ENCODE results near the gene OR7A10.

OR7A10 gene

DNA sequence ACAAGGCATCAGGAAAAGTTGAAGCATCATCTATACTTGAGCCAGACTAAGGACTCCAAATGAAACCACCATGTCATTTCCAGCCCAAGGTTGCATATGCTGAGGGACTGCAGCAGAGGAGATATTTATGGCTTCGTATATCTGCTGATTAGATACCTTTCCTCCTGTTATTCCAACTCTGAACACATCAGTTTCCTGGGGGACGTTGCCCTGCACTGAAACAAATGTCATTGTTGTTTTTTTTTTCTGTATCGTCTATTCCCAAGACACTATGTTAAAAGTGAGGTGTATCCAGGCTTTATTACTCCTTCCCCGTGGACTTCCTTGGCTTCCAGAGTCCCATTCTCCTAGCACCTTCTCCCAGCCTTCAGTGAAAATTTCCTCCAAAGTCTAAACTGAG is 37.3 kb upstream of the OR7A10 start, which contains the start of gene OR7A17:
TSS of gene OR7A17 (minus strand) at position 101 of the 400 bp plus-strand sequence. CDS start 4,777 bp downstream, outside the sequence.
- Histone ChIP-seq H3K4me2 (ENCODE audit: low read length) (no peak within 1 kb of the TSS), H3K27ac (ENCODE audit: low read depth, low read length) (no peak within 1 kb of the TSS), H3K27me3 (ENCODE audit: control insufficient read depth, low read length) (peaks cover 6% of the 10 kb centered on the region; the same call in 1 of the 2 replicates), H3K4me3 (ENCODE audit: low read length) (no peak within 1 kb of the TSS), H3F3A (ENCODE audit: control insufficient read depth, insufficient read depth) (no peaks in the 10 kb centered on the region), H3K4me1 (ENCODE audit: control insufficient read depth, low read length) (no peaks in the 10 kb centered on the region), H3K36me3 (ENCODE audit: control insufficient read depth, low read length) (no peaks in the 10 kb centered on the region), H3K79me2 (ENCODE audit: control insufficient read depth, low read length) (no peaks in the 10 kb centered on the region), H3K9me2 (replicated peaks; ENCODE audit: control insufficient read depth, low read length) (no peaks in the 10 kb centered on the region), H4K20me1 (ENCODE audit: control insufficient read depth, insufficient read depth, low read depth, low read length) (no peaks in the 10 kb centered on the region), H3K9me3 (ENCODE audit: control insufficient read depth, insufficient read depth, low read length) (no peaks in the 10 kb centered on the region)
- TF ChIP-seq, protein P1, sequence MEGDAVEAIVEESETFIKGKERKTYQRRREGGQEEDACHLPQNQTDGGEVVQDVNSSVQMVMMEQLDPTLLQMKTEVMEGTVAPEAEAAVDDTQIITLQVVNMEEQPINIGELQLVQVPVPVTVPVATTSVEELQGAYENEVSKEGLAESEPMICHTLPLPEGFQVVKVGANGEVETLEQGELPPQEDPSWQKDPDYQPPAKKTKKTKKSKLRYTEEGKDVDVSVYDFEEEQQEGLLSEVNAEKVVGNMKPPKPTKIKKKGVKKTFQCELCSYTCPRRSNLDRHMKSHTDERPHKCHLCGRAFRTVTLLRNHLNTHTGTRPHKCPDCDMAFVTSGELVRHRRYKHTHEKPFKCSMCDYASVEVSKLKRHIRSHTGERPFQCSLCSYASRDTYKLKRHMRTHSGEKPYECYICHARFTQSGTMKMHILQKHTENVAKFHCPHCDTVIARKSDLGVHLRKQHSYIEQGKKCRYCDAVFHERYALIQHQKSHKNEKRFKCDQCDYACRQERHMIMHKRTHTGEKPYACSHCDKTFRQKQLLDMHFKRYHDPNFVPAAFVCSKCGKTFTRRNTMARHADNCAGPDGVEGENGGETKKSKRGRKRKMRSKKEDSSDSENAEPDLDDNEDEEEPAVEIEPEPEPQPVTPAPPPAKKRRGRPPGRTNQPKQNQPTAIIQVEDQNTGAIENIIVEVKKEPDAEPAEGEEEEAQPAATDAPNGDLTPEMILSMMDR (IDR thresholded peaks at IDR 0.05; ENCODE audit: low read depth, low read length, poor library complexity, severe bottlenecking): no peak
- no peak for TF ChIP-seq EZH2phosphoT487 (IDR thresholded peaks at IDR 0.05; ENCODE audit: borderline replicate concordance, low read length)

DNA sequence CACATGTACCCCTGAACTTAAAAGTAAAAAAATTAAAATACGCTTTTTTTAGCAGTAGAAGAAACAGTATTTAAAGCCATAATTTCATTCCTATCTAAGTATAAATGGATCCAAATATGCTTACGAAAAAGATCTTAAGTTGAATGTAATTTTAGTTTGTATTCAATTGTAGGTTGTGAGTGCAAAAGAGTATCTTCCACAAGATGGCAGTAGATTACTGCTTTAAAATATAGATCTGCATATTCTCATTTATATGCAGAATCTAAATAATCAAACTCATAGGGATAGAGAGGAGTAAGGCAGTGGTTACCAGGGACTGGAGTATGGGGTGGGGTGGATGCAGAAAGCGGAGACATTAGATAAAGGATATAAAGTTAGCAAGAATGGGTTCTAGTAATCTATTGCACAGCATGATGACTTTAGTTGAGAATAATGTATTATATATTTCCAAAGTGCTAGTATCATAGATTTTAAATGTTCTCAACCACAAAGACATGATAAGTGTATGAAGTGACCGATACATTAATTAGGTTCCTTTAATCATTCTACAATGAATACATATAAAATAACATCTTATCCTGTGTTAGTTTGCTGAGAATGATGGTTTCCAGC is 23.0 kb upstream of the OR7A10 start:
- no peak overlapping the region for H3K4me2 ChIP-seq (ENCODE audit: low read length)
- no peak overlapping the region for H3K27ac ChIP-seq (ENCODE audit: low read depth, low read length)
- H3K9me3 ChIP-seq (ENCODE audit: control insufficient read depth, insufficient read depth, low read length): no peaks in the 10 kb centered on the region
- no peaks in the 10 kb centered on the region for H3K36me3 ChIP-seq (ENCODE audit: control insufficient read depth, low read length)
- H3K27me3 ChIP-seq (ENCODE audit: control insufficient read depth, low read length): no peaks in the 10 kb centered on the region
- H3K79me2 ChIP-seq (ENCODE audit: control insufficient read depth, low read length): no peaks in the 10 kb centered on the region
- no peaks in the 10 kb centered on the region for H3K4me1 ChIP-seq (ENCODE audit: control insufficient read depth, low read length)
- no peaks in the 10 kb centered on the region for H4K20me1 ChIP-seq (ENCODE audit: control insufficient read depth, insufficient read depth, low read depth, low read length)
- H3K4me3 ChIP-seq (ENCODE audit: low read length): no peak overlapping the region
- TF ChIP-seq, protein P1 (IDR thresholded peaks at IDR 0.05; ENCODE audit: low read depth, low read length, poor library complexity, severe bottlenecking): peak; percentile 66
- no peak for TF ChIP-seq EZH2phosphoT487 (IDR thresholded peaks at IDR 0.05; ENCODE audit: borderline replicate concordance, low read length)
- no peaks in the 10 kb centered on the region for H3F3A ChIP-seq (ENCODE audit: control insufficient read depth, insufficient read depth)
- no peaks in the 10 kb centered on the region for H3K9me2 ChIP-seq (replicated peaks; ENCODE audit: control insufficient read depth, low read length)

DNA sequence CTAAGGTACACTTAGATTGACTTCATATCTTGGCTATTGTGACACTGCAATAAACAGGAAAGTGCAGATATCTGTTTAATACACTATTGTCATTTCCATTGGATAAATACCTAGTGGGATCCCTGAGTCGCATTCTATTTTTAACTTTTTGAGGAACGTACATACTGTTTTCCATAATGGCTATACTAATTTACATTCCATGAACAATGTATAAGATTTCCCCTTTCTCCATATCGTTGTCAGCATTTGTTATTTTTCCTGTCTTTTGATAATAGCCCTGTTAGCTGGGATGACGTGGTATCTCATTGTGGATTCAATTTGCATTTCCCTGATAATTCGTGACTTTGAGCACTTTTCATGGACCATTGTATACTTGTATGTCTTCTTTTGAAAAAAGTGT is 19.8 kb upstream of the OR7A10 start:
- H3F3A ChIP-seq (ENCODE audit: control insufficient read depth, insufficient read depth): no peaks in the 10 kb centered on the region
- H4K20me1 ChIP-seq (ENCODE audit: control insufficient read depth, insufficient read depth, low read depth, low read length): no peaks in the 10 kb centered on the region
- no peaks in the 10 kb centered on the region for H3K9me2 ChIP-seq (replicated peaks; ENCODE audit: control insufficient read depth, low read length)
- no peak overlapping the region for H3K4me2 ChIP-seq (ENCODE audit: low read length)
- H3K9me3 ChIP-seq (ENCODE audit: control insufficient read depth, insufficient read depth, low read length): no peaks in the 10 kb centered on the region
- H3K4me1 ChIP-seq (ENCODE audit: control insufficient read depth, low read length): no peaks in the 10 kb centered on the region
- no peak overlapping the region for H3K27ac ChIP-seq (ENCODE audit: low read depth, low read length)
- H3K4me3 ChIP-seq (ENCODE audit: low read length): no peak overlapping the region
- no peaks in the 10 kb centered on the region for H3K79me2 ChIP-seq (ENCODE audit: control insufficient read depth, low read length)
- H3K27me3 ChIP-seq (ENCODE audit: control insufficient read depth, low read length): no peaks in the 10 kb centered on the region
- TF ChIP-seq, protein P1 (IDR thresholded peaks at IDR 0.05; ENCODE audit: low read depth, low read length, poor library complexity, severe bottlenecking): no peak
- TF ChIP-seq EZH2phosphoT487 (IDR thresholded peaks at IDR 0.05; ENCODE audit: borderline replicate concordance, low read length): no peak
- no peaks in the 10 kb centered on the region for H3K36me3 ChIP-seq (ENCODE audit: control insufficient read depth, low read length)
